GM12892 (cell line): ENCODE data around the gene PLCXD1.

Experiments
- POLR2A ChIP-seq: IDR thresholded peaks from 2 replicates; pipeline ENCODE4 v1.6.1; 2011; ENCODE audit warnings: low read depth, low read length, control low read depth
- POLR2AphosphoS5 ChIP-seq: IDR thresholded peaks from 2 replicates; pipeline ENCODE4 v1.6.1; 2011; ENCODE audit warnings: low read depth, low read length, control low read depth
- TAF1 ChIP-seq: IDR thresholded peaks from 2 replicates; pipeline ENCODE4 v1.6.1; 2011; ENCODE audit warnings: low read depth, mild to moderate bottlenecking, control low read depth, low read length, borderline replicate concordance

- TF ChIP-seq POLR2A = no peak
- no peak for TF ChIP-seq POLR2AphosphoS5
- TF ChIP-seq TAF1 = no peak
These were observed 32.9 kb downstream of the PLCXD1 start for GRCh38 chrX:314049-314448.
